ENCODE measurements around the gene ZFPM1.

Gene ZFPM1

DNA sequence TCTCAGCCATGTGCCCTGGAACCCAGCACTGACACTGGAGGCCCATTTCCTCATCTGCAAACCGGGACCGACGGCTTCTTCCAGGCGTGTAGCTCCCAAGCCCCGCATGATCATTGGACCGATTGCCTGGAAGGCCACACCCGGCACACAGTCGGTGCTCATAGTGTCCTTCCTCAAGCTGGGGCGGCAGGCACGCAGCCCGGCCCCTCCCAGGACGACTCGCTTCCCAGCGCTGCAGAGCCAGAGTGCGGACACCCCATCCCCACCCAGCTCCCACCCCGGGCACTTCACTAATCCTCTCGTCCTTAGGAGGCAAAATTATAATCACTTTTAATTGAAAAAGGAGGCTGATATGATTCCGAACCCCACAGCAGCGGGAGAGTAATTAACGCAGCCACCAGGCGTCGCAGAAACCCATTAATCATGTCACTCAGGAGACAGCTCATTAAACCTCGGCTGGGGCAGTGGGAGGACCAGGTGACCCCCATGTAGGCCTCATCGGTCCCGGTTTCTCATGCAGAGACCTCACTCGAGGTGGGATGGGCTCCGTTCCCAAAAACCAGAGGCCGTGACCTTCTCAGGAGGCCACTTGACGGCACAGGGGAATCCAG lies 37.3 kb upstream of the ZFPM1 start:
- no peak for DNase-seq (ENCODE audit: extremely low read depth, insufficient read length)
- Histone ChIP-seq H3K27me3 (replicated peaks; ENCODE audit: control insufficient read depth, insufficient read depth, low read length) (no peaks in the 10 kb centered on the region; the same call in 1 of the 2 replicates), H3K36me3 (ENCODE audit: control insufficient read depth, insufficient read depth, low read length) (no peaks in the 10 kb centered on the region), H3K4me3 (replicated peaks; ENCODE audit: low read depth, low read length) (no peak overlapping the region)
- TF ChIP-seq, protein P1, sequence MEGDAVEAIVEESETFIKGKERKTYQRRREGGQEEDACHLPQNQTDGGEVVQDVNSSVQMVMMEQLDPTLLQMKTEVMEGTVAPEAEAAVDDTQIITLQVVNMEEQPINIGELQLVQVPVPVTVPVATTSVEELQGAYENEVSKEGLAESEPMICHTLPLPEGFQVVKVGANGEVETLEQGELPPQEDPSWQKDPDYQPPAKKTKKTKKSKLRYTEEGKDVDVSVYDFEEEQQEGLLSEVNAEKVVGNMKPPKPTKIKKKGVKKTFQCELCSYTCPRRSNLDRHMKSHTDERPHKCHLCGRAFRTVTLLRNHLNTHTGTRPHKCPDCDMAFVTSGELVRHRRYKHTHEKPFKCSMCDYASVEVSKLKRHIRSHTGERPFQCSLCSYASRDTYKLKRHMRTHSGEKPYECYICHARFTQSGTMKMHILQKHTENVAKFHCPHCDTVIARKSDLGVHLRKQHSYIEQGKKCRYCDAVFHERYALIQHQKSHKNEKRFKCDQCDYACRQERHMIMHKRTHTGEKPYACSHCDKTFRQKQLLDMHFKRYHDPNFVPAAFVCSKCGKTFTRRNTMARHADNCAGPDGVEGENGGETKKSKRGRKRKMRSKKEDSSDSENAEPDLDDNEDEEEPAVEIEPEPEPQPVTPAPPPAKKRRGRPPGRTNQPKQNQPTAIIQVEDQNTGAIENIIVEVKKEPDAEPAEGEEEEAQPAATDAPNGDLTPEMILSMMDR (IDR thresholded peaks at IDR 0.05; ENCODE audit: insufficient read depth, low read length, poor library complexity, severe bottlenecking) = no peak

DNA sequence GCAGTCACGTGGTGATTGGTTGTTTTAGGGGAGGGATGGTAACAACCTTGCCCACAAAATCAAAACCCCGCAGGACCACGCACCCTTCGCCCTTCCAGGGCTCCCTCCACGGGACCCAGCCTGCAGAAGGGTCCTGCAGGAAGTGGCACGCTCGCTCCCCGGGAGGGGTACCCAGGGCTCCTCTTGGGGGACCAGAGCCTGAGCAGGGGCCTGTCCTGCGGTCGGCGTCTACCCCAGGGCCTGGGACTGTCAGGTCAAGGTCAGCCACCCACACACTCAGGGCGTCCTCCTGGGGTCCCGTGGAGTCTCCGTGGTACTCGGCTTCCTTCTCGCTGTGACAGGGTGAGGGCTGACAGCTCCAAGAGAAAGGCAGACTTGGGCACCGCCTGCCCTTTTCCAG lies 36.4 kb upstream of the ZFPM1 start:
- DNase-seq (ENCODE audit: extremely low read depth, insufficient read length) = no peak
- Histone ChIP-seq H3K4me3 (replicated peaks; ENCODE audit: low read depth, low read length) (no peak overlapping the region), H3K36me3 (ENCODE audit: control insufficient read depth, insufficient read depth, low read length) (no peaks in the 10 kb centered on the region), H3K27me3 (replicated peaks; ENCODE audit: control insufficient read depth, insufficient read depth, low read length) (no peaks in the 10 kb centered on the region; the same call in 1 of the 2 replicates)
- TF ChIP-seq, protein P1 (IDR thresholded peaks at IDR 0.05; ENCODE audit: insufficient read depth, low read length, poor library complexity, severe bottlenecking) = no peak

DNA sequence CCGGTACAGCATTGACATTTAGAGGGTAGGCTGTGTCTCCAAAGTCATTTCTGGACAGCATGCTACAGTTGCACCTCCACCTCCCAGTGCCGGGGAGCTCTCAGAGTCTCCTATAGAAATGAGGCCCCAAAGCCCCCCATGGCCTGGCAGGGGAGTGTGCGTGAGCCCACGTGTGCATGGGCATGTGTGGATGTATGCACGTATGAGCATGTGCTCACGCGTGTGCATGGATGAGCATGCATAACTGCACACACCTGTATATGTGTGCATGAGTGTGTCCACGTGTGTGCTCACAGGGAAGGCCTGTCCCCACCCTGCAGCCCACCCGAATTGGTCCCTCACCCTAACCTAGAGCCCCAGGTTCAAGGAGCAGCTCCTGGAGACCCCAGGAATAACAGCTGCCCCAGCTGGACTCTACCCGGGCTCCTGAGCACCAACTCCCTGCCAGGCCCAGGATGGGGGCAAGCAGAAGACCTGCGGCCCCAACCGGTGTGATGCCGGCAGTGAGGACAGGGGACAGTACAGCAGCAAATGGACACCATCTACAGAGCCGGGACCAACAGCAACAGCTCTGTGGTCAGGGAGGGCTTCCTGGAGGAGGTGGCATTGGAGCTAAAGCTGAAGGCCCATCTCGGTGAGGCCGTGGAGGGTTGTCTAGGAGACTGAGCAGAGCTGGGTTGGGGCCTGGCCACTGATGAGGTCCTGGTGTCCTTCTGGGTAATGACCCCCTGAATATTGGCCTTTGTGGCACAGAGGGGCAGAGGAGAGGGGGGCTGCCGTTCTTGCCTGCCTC lies 35.2 kb upstream of the ZFPM1 start:
- DNase-seq (ENCODE audit: extremely low read depth, insufficient read length) = no peak
- Histone ChIP-seq H3K4me3 (replicated peaks; ENCODE audit: low read depth, low read length) (no peak overlapping the region), H3K27me3 (replicated peaks; ENCODE audit: control insufficient read depth, insufficient read depth, low read length) (no peaks in the 10 kb centered on the region; the same call in 1 of the 2 replicates), H3K36me3 (ENCODE audit: control insufficient read depth, insufficient read depth, low read length) (no peaks in the 10 kb centered on the region)
- TF ChIP-seq, protein P1 (IDR thresholded peaks at IDR 0.05; ENCODE audit: insufficient read depth, low read length, poor library complexity, severe bottlenecking) = no peak

DNA sequence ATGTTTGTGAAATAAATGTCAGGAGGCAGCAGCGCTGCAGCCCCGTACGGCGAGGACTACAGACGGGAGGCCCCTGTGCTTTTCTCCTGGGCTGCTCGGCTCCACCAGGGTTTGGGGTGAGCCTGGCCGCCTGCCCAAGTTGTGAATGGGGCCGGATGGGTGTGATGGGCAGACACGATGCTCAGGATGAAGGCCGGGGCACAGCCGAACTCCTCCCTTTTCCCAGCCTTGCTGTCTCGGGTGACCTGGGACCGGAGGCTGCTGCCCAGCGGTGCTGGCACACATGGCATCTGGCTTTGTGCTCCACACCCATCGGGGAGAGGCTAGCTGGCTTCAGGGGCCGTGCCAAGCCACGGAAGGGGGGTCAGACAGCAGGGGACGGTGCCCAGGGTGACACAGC lies 34.2 kb upstream of the ZFPM1 start:
- TF ChIP-seq, protein P1 (IDR thresholded peaks at IDR 0.05; ENCODE audit: insufficient read depth, low read length, poor library complexity, severe bottlenecking) = no peak
- Histone ChIP-seq H3K27me3 (replicated peaks; ENCODE audit: control insufficient read depth, insufficient read depth, low read length) (no peaks in the 10 kb centered on the region; the same call in 1 of the 2 replicates), H3K4me3 (replicated peaks; ENCODE audit: low read depth, low read length) (no peak overlapping the region), H3K36me3 (ENCODE audit: control insufficient read depth, insufficient read depth, low read length) (no peaks in the 10 kb centered on the region)
- DNase-seq (ENCODE audit: extremely low read depth, insufficient read length) = no peak

DNA sequence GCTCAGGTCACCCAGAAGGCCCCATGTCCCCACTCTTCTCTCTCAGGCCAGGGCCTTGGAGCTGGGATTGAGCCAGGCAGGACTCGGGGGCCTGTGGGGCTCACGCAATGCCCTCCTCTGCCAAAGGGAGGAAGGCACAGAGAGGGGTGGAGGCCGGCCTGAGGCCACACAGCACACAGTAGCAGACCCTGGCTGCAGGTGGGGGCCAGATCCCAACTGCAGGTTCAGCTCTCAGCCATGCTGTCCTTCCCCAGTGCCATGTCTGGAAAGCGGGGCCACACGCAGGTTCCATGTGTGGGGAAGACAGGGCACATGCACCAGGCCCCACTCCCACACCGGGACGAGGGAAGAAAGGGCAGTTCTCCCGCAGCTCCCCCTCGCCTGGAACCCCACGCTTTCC lies 33.3 kb upstream of the ZFPM1 start:
- TF ChIP-seq, protein P1 (IDR thresholded peaks at IDR 0.05; ENCODE audit: insufficient read depth, low read length, poor library complexity, severe bottlenecking) = no peak
- no peaks in the 10 kb centered on the region for H3K36me3 ChIP-seq (ENCODE audit: control insufficient read depth, insufficient read depth, low read length)
- no peaks in the 10 kb centered on the region; the same call in 1 of the 2 replicates for H3K27me3 ChIP-seq (replicated peaks; ENCODE audit: control insufficient read depth, insufficient read depth, low read length)
- no peak for DNase-seq (ENCODE audit: extremely low read depth, insufficient read length)
- no peak overlapping the region for H3K4me3 ChIP-seq (replicated peaks; ENCODE audit: low read depth, low read length)

All from GM06990 (cell line).